Measurements from ENCODE around the gene LRRC8D.

LRRC8D gene

DNA sequence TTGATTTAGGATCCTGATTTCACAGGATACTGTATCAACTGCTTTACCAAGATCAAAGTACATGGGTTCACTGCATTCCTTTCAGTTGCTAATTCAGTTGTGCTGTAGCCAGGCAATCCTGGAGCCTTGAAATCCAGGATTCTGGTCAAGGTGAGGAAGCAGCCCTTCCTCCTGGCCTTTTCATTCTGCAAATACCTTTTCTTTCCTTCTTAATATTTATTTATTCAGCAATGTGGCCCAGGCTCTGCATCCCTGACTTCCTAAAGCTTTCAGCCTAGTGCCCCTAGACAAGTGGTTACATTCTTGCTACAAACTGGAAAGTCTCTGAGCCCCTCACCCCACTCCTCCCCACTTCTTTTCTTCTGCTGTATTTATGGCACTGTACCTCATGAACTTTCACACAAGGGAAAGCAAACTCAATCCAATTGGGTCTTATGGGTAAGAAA, 16.2 kb downstream of the LRRC8D start:
- CTCF ChIA-PET: no interaction called here

DNA sequence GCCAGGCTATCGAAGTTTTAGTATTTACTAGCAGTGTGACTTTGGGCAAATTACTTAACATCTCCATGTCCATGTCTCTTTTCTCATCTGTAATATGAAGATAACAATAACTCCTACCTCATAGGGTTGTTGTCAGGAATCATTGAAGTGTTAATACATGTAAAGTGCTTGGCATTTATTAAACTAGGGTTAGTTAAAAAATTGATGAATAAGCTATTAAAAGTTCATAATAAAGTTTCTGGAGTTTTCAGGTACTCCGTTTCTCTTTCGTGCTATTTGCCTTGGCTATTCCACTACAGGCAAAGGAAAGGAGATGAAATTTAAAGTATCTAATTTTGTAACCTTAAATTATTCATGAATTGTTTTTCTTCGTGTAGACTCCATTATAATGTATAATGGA, 16.7 kb downstream of the LRRC8D start:
- CTCF ChIA-PET: no interaction called here

More for the DNA sequence above, 16.2 kb downstream of the LRRC8D start:
- no peak for DNase-seq (ENCODE audit: low spot score)
- no peak overlapping the region for H3K27ac ChIP-seq
- POLR2A ChIA-PET (ENCODE audit: low non-redundant PET): no interaction called here
- TF ChIP-seq, protein P1, sequence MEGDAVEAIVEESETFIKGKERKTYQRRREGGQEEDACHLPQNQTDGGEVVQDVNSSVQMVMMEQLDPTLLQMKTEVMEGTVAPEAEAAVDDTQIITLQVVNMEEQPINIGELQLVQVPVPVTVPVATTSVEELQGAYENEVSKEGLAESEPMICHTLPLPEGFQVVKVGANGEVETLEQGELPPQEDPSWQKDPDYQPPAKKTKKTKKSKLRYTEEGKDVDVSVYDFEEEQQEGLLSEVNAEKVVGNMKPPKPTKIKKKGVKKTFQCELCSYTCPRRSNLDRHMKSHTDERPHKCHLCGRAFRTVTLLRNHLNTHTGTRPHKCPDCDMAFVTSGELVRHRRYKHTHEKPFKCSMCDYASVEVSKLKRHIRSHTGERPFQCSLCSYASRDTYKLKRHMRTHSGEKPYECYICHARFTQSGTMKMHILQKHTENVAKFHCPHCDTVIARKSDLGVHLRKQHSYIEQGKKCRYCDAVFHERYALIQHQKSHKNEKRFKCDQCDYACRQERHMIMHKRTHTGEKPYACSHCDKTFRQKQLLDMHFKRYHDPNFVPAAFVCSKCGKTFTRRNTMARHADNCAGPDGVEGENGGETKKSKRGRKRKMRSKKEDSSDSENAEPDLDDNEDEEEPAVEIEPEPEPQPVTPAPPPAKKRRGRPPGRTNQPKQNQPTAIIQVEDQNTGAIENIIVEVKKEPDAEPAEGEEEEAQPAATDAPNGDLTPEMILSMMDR (conservative IDR thresholded peaks at IDR 0.05; ENCODE audit: low read depth): no peak

DNA sequence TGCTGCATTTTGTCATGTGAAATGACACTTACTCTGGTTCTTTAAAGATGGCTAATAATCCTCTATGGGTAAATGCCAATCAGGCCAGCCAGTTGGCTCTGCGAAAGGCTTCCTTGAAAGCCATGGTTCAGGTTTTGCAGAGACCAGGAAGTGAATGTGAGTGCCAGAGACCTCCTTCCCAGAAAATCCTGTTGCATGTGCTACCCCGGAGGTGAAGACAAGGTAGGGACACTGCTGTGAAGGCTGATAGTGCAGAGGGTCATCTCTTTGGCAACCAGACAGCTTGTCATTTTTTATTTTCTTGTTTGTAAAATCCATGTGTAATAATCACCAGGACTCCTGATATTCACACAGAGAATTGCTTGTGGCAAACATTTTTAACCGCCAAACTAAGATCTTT, 18.7 kb downstream of the LRRC8D start:
- no peak overlapping the region for H3K27ac ChIP-seq
- TF ChIP-seq, protein P1 (conservative IDR thresholded peaks at IDR 0.05; ENCODE audit: low read depth): no peak
- no peak for DNase-seq (ENCODE audit: low spot score)
- CTCF ChIA-PET: interaction anchor here (0.7 kb wide), 1 partner anchor 77 kb away, joined by 5 read pairs; no protein-coding TSS in a partner anchor
- POLR2A ChIA-PET (ENCODE audit: low non-redundant PET): no interaction called here

More for the DNA sequence above, 16.7 kb downstream of the LRRC8D start:
- TF ChIP-seq, protein P1 (conservative IDR thresholded peaks at IDR 0.05; ENCODE audit: low read depth): no peak
- POLR2A ChIA-PET (ENCODE audit: low non-redundant PET): no interaction called here
- no peak overlapping the region for H3K27ac ChIP-seq
- DNase-seq (ENCODE audit: low spot score): no peak

DNA sequence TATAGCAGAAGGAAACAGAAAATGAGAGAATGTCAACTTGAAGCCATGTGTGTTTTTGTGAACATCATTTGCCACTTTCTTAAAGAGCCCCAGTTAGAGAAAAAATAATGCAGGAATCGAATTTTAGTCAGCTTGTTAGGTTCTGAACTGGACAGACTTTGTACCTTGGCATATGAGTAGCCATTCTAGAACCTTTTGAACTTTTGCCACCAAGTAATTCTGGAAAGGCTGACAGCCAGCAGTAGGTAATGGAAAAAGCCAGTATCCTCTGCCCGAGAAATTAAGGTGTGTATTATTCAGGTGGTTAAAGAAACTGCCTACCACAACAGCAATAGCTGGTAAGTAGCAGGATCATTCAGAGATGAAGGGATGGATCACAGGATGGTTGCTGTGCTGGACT, 20.7 kb downstream of the LRRC8D start:
- TF ChIP-seq, protein P1 (conservative IDR thresholded peaks at IDR 0.05; ENCODE audit: low read depth): no peak
- no peak overlapping the region for H3K27ac ChIP-seq
- DNase-seq (ENCODE audit: low spot score): no peak
- CTCF ChIA-PET: interaction anchor here (2.8 to 3.5 kb wide), 2 partner anchors 16 to 38 kb away, joined by 13 to 22 read pairs; no protein-coding TSS in a partner anchor
- POLR2A ChIA-PET (ENCODE audit: low non-redundant PET): no interaction called here

DNA sequence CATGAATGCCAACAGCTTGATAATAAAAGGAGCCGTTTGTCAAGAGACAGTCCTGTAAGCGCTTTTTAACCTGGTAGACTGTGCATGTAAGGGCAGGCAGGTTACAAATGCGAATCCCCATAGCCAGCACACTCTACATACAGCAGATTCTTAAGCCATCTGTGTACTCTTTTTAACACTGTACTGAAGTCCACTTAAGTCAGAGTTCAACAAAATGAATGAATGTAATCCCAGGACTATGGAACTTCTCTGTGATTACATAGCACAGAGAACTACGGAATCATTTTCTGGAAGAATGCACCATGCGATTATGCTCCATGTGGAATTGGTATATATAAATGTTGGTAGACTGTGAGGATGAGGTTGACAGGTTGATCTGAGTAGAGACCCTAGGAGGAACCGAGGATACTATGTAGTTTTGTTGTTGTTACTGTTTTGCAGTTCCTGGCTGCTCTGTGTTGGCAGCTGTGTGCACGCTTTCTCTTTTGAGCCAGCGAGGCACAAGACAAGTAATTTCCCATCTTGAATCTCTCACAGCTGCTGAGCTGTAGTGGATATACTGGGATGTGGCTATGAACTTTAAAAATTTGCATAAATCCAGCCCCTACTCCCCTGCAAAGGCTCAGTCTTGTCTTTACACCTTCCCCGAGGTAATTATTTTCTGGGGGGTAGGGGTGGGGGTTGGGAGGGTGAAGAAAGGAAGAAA, 21.9 kb downstream of the LRRC8D start:
- no peak for DNase-seq (ENCODE audit: low spot score)
- ChIA-PET POLR2A (ENCODE audit: low non-redundant PET) (interaction anchor here (0.5 to 0.6 kb wide), 2 partner anchors 47 to 96 kb away, joined by 3 read pairs; no protein-coding TSS in a partner anchor), CTCF (interaction anchor here (0.6 to 3.5 kb wide), 8 partner anchors 8 to 91 kb away, joined by 3 to 22 read pairs (median 3); no protein-coding TSS in a partner anchor)
- TF ChIP-seq, protein P1 (conservative IDR thresholded peaks at IDR 0.05; ENCODE audit: low read depth): no peak
- peak overlapping the region; percentile 85 for H3K27ac ChIP-seq

DNA sequence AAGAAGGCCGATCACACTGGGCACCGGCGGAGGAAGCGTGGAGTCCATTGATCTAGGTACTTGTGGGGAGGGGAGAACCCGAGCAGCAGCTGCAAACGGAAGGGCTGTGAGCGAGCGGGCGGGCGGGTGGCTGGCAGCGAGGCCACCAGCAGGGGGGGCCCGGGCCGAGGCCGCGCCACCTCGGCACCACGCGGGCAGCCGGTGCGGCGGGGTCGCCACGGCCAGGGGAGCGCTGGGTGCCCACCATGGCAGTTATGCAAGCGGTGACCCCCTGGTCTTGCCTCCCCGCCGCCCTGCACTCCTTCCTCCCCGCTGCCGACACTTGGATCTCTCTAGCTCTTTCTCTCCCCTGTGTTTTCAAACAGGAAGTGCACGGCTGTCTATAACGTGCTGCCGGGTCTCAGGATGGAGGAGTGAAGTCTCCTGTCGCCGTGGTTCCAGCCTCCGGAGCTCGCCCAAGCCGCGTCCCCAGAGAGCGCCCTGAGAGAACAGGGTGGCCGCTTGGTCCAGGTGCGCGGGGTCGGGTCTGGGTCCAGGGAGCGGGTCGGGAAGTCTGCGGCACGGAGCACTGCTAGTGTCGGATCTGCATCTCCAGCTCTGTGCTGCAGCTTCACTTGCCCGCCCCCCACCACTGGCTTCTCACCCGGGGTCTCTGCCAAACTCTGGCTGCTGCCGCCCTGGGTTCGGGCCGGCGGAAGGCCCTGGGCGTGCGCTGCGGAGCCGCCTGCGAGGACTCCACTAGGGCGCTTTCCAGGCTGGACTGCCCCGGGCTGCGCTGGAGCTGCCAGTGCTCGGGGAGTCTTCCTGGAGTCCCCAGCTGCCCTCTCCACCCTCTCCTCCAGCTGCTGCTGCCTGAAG, 22.7 kb downstream of the LRRC8D start:
- TF ChIP-seq, protein P1 (conservative IDR thresholded peaks at IDR 0.05; ENCODE audit: low read depth): peak; percentile 75
- peak; percentile 84 for DNase-seq (ENCODE audit: low spot score)
- ChIA-PET CTCF (interaction anchor here (0.6 to 3.5 kb wide), 9 partner anchors 9 to 144 kb away, joined by 3 to 22 read pairs (median 3); no protein-coding TSS in a partner anchor), POLR2A (ENCODE audit: low non-redundant PET) (interaction anchor here (0.6 kb wide), 2 partner anchors 46 to 506 kb away, joined by 3 read pairs; no protein-coding TSS in a partner anchor)
- H3K27ac ChIP-seq: peak overlapping the region; percentile 85
